ENCODE measurements around the gene OR2A14.
"Not testable (repeated sequence)": the region's sequence is repeated elsewhere in the genome, so short reads cannot be mapped to it uniquely, and the experiment has no call there.

OR2A14 gene, protein sequence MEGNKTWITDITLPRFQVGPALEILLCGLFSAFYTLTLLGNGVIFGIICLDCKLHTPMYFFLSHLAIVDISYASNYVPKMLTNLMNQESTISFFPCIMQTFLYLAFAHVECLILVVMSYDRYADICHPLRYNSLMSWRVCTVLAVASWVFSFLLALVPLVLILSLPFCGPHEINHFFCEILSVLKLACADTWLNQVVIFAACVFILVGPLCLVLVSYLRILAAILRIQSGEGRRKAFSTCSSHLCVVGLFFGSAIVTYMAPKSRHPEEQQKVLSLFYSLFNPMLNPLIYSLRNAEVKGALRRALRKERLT

DNA sequence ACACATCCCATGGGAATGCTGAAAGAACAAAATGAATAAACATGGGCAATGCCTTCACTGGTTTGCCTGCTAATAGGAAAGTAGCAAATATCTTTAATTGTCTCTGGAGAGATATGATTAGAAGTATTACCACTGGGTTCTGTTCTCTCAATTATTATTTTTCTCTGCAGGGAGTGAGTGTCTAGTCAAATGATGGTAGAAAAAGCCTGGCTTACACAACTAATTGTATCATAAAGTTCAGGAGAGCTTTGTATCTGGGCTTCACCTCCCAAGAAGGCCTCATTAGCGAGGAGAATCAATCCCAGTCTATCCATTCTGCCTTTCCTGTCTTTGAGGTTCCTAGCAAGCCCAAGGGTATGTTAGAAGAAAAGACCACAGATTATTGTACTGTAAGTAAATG, at the start of gene OR2A14:
TSS of gene OR2A14 (plus strand) at position 301 of the 400 bp plus-strand sequence. CDS start 5,937 bp downstream, outside the sequence.
- DNase-seq, result no peak

DNA sequence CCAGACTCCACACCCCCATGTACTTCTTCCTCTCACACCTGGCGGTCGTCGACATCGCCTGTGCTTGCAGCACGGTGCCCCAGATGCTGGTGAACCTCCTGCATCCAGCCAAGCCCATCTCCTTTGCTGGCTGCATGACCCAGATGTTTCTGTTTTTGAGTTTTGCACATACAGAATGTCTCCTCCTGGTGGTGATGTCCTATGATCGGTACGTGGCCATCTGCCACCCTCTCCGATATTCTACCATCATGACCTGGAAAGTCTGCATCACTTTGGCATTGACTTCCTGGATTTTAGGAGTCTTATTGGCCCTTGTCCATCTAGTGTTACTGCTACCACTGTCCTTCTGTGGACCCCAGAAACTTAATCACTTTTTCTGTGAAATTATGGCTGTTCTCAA, 48.6 kb upstream of the OR2A14 start:
- DNase-seq, result no peak

DNA sequence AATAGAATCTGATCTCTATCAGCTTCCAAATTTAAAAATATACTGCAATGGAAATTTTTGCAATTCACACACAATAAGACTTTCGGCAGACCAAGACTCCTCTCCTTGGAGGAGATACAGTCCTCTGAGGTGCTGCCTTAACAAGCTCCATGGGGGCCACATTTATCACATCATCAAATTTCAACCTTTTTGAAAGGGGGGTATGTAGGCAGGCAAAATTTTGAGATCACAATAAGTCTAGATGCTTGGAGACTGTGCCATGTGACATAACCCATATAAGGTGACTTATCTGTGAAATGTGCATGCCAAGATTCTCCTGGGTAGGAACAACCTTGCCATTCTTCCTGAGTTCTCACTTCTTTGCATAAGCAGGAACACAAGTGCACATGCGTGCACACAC, 37.0 kb upstream of the OR2A14 start, which contains the start of gene OR2A12:
TSS of gene OR2A12 (plus strand) at position 301 of the 400 bp plus-strand sequence. CDS start 8,830 bp downstream, outside the sequence.
- no peak for DNase-seq

DNA sequence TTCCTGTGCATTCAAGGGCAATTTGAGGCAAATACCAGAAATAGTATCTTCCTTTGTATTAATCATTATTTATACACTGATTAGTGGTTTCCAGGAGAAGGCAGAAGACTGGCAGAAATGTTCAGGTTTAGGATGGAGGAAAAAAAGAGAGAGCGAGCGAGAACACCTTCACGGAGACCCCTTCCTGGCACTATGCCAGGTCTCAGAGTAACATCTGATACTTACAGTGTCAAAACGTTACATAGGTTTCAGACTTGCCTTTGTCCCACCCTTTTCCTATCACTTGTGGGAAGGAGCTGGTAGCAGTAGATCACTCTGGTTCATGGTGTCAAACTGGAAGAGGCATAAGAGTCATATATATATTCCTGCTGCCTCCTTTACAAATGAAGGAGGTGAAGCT, 36.2 kb upstream of the OR2A14 start:
- no peak for DNase-seq

DNA sequence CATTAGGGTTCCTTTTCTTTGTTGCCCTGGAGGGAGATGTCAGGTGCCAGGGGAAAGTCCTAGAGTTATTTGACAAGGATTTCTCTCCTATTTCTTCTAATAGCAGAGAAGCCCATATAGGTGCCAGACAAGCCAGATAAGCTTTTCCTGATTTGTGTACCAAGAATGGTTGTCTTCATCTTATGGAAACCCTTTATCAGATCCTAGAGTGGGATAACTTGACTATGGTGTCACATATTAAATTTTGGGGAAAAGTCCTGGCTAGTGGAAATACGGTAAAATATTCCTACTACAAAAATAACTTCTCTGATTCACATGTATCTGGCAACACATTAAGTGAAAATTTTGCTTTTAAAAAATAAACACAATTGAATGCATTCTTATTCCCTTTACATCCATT, 35.7 kb upstream of the OR2A14 start:
- no peak for DNase-seq

DNA sequence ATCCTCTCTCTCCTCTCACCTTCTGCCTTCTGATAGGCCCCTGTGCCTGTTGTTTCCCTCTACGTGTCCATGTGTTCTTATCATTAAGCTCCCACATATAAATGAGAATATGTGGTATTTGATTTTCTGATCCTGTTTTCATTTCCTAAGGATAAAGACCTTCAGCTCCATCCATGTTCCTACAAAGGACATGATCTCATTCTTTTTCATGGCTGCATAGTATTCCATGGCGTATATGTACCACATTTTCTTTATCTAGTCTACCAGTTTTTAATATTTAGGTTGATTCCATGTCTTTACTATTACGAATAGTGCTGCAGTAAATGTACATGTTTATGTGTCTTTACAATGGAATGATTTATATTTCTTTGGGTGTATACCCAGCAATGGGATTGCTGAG, 32.3 kb upstream of the OR2A14 start:
- no peak for DNase-seq

DNA sequence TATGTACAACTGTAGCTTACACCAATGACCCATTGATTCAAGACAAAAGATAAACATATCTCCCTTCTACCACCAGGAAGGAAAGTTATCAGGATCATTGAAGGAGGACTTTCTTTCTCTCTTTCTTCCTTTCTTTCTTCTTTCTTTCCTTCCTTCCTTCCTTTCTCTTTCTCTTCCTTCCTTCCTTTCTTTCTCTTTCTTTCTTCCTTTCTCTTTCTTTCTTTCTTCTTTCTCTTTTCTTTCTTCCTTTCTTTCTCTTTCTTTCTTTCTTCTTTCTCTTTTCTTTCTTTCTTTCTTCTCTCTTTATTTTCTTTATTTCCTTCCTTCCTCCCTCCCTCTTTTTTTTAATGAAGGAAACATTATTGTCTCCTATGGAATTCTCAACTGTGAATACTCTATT, 24.2 kb upstream of the OR2A14 start:
- DNase-seq, result no peak

DNA sequence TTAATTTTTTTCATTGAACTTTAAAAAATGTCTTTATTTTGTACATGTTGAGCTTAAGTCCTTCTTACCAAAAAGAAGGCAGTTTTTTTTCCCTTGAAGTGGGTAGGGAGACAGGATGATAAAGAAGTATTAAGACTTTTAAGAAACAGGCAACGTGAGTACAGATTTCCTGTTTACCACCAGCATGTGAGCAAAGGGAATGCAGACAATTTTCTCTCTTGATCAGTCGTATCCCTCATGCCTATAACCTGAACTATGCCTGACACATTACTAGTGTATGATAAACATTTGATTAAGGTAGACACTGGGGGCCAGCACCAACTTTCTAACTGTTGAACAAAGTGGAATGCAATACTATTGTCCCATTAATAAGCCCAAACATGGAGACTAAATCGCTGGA, 22.4 kb upstream of the OR2A14 start:
- no peak for DNase-seq

DNA sequence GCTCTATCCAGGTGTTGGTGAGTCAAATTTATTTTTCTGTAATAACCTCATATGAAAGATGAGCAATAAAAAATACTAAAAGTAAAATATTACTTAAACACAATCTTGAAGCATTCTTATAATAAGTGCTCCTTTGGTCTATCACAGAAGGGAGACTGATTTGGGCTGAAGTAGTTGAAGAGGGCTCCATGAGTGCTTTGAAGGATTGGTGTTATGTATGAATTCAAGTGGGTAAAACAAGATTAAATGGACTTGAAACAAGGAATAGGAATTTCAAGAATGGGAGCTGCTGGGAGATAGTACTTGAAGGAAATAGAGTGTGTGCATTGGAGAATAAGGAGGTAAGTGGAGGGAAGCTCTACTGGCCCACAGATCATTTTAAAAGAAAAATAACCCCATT, 20.9 kb upstream of the OR2A14 start:
- DNase-seq, result no peak

DNA sequence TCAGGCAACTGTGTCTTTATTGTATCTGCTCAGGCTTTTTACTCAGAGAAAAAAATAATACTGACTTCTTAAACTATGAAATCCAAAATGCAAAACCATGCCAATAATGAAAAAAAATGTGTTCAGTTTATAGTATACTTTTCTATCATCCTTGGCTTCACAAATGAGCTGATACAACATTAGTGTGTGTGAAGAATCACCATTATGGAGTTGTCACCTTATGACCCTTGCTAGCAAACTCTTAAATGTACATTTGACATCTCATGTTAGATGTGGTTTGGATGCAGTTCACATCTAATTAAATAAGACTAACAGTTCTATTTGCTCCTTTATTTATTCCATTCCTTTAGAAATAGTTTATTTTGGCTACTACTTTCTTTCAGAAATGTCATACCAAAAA, 17.8 kb upstream of the OR2A14 start:
- DNase-seq, result no peak

DNA sequence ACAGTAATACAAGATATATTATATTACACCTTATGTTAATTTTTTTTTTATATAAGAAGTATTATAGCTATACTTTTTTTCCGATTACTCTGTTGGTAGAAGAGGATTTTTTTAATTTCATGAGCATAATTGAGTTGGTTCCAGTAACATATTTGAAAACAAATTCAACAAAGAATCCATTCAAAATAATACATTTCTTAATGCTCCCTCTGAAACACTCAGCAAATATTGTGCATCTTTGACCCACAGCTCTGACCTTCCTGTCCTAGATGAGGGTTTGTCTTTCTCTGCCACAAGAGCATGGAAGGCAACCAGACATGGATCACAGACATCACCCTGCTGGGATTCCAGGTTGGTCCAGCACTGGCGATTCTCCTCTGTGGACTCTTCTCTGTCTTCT, 13.7 kb upstream of the OR2A14 start, which contains the start of gene OR2A2:
TSS of gene OR2A2 (plus strand) at position 301 of the 400 bp plus-strand sequence. CDS start at position 301, 0 bp downstream.
- no peak for DNase-seq

DNA sequence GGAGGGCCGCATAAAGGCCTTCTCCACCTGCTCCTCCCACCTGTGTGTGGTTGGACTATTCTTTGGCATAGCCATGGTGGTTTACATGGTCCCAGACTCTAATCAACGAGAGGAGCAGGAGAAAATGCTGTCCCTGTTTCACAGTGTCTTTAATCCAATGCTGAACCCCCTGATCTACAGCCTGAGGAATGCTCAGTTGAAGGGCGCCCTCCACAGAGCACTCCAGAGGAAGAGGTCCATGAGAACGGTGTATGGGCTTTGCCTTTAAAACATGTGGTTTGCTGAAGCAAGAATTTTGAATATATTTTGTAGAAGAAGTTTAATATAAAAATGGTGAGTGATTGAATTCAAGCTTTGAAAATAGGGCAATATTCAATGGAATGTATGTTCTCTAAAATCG, 12.7 kb upstream of the OR2A14 start:
- no peak for DNase-seq

DNA sequence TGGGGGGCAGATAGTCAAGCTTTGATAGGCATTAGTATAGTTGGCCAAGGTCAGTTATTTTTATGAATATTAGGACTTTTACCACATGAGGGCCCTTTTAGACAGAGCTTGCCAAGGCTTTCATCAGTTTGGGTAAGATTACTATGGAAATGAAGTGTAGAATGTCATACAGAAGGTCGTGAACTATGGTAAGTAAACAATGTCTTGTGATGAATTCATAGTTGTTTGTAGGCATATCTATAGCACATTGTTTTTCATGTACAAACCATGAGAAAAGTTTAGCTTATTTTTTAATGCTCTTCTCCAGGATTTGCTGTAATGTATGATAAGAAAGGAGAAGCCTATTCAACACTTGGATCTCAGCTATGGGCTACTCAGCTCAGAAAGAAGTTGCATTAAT, 9.3 kb upstream of the OR2A14 start:
- DNase-seq, result no peak

DNA sequence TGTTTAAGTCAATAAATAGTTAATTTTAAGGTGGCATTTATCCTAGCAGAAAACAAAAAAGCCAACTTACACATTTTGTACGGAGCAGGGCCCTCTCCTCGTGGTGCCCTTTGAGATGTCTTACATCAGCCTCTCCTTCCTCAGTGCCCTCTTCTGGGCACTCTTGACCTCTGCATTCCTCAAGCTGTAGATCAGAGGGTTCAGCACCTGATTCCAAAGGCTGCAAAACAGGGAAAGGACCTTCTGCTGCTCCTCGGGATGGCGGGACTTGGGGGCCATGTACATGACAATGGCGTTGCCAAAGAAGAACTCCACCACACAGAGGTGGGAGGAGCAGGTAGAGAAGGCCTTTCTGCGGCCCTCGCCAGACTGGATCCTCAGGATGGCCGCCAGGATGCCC, 4.6 kb upstream of the OR2A14 start:
- DNase-seq, result no peak

DNA sequence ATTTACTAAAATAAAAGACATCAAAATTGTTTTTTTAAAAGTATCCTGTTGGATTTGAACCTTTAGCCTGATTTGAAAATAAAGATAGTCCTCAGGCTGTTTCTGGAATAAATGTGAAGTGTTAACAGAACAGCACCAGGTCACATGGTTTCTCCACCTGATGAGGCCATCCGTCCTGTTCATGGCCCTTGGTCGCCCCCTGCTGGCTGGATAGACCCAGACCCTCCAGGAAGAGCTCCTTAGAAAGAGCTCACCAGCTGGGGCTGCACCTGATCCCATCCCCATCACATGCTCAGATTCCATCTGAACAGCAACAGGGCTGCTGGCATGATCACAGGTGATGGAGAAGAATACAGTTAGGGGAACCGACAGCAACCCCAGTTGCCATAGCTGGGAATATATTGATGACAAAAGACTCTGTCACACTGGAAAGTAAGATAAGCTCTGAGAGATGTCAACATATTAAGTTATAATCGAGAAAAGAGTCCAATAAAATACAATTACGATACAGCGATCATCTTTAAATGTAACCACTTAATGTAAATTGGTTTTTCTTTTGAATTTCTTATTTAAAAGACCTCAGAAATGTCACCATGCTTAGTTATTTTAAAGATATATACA, 4.8 kb downstream of the OR2A14 start:
- DNase-seq, result peak; percentile 8

DNA sequence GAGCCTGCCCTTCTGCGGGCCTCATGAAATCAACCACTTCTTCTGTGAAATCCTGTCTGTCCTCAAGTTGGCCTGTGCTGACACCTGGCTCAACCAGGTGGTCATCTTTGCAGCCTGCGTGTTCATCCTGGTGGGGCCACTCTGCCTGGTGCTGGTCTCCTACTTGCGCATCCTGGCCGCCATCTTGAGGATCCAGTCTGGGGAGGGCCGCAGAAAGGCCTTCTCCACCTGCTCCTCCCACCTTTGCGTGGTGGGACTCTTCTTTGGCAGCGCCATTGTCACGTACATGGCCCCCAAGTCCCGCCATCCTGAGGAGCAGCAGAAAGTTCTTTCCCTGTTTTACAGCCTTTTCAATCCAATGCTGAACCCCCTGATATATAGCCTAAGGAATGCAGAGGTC, 6.6 kb downstream of the OR2A14 start:
- DNase-seq, result not testable (repeated sequence)

DNA sequence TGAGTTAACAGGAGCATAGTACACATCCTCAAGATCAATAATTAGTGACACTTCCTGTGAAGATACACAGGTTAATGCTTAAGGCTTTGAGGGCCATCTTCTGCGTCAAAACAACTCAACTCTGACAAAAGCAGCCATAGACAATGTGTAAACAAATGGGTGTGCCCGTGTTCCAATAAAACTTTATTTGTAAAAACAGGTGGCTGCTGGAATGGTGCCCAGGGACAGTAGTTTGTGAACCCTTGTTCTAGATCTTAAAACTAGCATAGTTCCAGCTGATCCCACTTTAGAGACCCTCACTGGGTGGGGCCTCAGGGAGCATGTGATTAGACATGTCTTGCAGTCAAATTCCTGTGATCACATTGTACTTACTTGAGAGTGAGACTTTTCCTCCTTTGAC, 7.8 kb downstream of the OR2A14 start:
- no peak for DNase-seq

DNA sequence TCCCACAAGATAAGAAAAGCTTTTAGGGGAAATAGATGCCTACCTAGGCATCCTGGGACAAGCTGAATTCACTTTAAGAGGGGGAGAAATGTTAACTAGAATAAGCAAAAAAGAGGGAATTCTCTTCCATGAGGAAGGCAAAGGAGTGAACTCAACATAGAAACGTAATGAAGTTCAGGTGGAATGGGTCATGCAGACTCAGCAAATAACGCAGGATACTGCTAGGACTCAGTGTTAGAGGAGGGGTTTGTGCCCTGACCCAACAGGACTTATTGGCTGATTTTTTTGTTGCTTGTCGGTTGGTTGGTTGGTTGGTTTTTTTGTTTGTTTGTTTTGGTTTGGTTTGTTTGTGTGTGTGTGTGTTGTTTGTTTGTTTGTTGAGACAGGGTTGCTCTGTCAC, 9.3 kb downstream of the OR2A14 start:
- DNase-seq, result no peak

DNA sequence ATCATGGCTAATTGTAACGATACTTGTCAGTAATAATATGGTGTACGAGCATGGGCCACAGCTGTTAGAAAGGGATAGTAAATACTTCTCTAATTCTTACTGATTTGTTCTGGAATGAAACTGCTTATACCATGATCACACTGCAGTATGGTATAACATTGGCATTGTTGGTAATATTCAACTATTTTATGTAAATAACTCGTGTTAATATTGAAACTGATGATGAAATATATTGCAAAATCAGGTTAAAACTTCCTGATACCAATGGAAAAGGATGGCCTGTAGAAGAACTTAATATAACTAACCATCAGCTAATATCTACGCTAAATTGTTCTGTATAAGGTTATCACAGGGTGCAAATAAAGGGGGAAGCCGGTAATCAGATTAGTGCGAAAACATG, 10.3 kb downstream of the OR2A14 start:
- no peak for DNase-seq

DNA sequence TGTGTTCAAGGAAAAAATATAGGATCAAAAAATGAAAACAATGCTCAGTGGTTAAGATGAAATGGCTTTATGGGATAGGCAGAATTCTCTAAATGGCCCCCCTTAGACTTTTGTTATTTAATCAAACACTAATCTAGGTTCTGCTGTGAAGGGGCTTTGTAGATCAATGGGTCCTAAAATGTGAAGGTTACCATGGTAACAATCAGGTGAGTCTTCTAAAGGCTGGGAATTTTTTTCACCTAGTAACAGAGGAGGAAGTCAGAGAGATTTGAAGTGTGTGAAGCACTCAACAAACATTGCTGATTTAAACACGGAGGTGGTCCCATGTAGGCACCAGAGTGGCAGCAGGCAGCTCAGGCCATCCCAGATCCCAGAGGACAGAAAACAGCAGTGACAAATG, 11.1 kb downstream of the OR2A14 start:
- DNase-seq, result no peak

DNA sequence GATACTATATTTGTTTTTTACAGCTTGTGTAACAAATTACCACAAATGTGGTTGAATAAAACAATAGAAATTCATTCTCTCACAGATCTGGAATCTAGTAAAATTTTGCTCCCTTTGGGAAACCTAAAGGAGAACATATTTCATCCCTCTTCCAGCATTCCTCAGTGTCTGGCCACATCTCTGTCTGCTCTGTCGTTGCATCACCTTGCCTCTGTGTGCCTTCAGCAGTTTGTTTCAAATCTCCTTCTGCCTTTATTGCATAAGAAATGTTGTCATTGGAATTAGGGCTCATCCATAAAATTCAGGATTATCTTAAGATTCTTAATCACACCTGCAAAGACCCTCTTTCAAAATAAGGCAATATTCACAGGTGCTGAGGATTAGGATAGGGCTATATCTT, 14.5 kb downstream of the OR2A14 start:
- DNase-seq, result no peak

DNA sequence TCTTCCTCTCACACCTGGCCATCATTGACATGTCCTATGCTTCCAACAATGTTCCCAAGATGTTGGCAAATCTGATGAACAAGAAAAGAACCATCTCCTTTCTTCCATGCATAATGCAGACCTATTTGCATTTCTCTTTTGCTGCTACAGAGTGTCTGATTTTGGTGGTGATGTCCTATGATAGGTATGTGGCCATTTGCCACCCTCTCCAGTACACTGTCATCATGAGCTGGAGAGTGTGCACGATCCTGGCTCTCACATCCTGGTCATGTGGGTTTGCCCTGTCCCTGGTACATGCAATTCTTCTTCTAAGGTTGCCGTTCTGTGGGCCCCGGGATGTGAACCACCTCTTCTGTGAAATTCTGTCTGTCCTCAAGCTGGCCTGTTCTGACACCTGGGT, 19.2 kb downstream of the OR2A14 start:
- DNase-seq, result no peak

DNA sequence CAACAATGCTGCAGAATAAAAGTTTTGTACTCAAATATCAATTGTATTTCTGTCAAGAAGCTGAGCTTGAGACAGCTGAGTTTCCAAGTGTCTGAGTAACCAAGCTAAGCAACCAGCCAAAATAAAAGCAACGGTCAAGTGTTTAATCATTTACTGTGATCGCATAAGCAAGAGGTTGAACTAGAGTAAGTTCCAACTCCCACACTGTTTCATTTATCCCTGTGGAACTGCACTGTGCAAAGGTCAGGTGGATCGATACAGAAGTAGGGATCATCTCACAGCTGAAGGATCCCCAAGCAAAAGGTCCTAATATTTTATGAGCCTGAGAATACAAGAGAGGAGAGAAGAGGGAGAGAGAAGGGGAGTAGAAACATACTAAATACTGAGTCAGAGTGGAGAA, 21.4 kb downstream of the OR2A14 start:
- DNase-seq, result no peak

DNA sequence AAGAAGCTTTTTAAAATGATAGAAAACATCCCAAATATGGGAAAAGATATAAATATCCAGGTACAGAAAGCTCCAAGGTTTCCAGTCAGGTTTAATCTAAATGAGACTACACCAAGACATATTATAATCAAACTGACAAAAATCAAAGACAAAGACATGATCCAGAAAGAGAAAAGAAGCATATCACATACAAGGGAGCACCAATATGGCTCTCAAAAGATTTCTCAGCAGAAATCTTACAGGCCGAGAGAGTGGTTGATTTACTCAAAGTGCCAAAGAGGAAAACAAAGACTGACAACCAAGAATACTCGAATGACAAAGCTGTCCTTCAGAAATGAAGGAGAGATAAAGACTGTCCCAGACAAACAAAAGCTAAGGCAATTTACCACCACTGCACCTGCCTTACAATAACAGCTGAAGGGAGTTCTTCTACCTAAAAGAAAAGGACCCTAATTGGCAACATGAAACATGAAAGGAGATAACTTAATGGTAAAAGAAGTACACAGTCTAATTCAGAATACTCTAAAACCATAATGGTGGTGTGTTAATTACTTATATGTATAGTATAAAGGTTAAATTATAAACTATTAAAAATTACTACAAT, 25.4 kb downstream of the OR2A14 start:
- DNase-seq, result no peak

Data from NCI-H1417 treated with DMSO at 0.1 percent for 48 hours (cell line).